GM18507 (cell line): ENCODE measurements around the gene MFAP3.
"Not testable (repeated sequence)": the region's sequence is repeated elsewhere in the genome, so short reads cannot be mapped to it uniquely, and the experiment has no call there.

ENCODE experiments used
- DNase-seq: peaks from one replicate; pipeline ENCODE4 v3.0.0; 2011; ENCODE audit warnings: low read depth; ENCODE audit not compliant: insufficient read length; ENCODE audit errors: extremely low spot score
- FAIRE-seq: peaks from 2 replicates; lab custom pipeline; 2011; peaks lifted over from hg19 to GRCh38; lab: Jason Lieb, UNC

Gene MFAP3

DNA sequence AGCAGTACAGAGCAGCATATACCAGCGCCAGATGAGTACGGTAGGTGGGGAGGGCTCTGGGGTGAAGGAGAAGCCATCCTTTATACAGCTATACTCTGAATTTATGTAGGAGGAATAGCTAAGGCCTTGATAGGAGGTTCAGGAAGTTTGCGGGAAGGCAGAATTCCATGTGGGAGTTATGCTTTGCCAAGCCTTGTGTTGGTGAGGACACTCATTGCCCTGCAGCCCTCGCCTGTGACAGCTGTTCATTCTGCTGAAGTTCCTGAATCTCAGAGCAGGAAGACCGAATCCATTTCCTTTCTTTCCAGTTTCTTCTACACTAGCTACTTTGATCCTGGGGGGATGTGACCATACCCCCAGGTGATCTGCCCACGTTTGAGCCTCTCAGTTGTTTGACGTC is 7.7 kb downstream of the MFAP3 start:
- DNase-seq (no peak), FAIRE-seq (no peak)

DNA sequence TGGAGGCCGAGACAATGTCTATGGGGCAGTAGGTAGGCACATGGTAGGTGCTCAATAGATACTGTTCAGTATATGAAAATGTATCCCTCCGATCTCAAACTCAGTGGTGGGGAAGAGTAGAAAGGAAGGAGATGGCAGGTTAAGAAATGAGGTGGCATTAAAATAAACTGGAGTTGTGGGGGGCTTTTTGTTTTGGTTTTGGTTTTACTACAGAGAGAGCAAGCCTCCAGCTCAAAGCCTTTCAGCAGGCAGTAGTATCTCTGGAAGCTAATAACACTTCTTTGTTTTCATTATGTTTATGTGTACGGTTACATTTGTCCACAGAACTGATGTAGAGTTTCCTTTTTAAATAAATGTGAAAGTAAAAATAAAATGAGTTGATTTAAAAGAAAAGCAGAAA is 8.6 kb downstream of the MFAP3 start:
- FAIRE-seq (peak; percentile 24), DNase-seq (no peak)

DNA sequence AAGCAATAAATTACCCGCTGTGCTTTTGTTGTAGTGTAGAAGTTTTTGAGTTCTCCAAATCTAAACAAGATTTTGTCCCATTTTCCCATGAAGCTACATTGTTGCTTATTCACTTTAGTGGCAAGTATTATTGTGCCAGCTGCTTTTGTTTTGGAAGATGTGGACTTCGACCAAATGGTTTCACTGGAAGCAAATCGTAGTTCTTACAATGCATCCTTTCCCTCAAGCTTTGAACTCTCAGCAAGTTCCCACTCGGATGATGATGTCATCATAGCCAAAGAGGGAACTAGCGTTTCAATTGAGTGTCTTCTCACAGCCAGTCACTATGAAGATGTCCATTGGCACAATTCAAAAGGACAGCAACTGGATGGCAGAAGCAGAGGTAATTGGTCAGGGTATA is 10.9 kb downstream of the MFAP3 start:
- FAIRE-seq (no peak), DNase-seq (no peak)

DNA sequence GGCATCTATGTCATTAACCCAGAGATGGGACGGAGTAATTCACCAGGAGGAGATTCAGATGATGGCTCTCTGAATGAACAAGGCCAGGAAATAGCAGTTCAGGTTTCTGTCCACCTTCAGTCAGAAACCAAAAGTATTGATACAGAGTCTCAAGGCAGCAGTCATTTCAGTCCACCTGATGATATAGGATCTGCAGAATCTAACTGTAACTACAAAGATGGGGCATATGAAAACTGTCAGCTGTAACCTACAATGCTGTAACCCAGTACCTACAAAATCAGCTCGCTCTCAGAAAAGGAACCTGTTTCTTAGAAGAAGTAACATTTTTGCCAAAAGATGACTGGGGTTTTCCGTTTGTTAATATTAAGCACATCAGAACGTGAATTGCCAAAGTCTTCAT is 14.7 kb downstream of the MFAP3 start:
- FAIRE-seq: no peak

DNA sequence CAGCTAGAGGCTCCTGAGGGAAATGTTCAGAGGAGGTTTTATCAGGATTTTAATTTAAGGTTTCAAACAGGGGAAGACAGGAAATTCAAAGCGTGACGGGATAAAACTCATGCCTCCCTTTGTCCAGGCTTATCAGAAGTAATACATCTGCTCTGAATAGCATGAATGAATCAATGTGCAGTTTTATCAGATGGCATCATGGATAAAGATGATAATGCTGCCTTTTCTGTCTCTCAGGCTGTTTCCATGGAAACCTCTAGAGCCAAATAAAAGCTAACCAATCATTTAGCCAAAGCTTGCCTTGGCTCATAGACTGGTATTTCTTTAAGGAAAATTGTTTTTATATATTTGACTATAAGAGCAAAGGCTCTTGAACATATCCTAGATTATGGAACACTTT is 16.4 kb downstream of the MFAP3 start:
- DNase-seq (no peak), FAIRE-seq (no peak)

More for the DNA sequence above, 14.7 kb downstream of the MFAP3 start:
- DNase-seq: no peak

DNA sequence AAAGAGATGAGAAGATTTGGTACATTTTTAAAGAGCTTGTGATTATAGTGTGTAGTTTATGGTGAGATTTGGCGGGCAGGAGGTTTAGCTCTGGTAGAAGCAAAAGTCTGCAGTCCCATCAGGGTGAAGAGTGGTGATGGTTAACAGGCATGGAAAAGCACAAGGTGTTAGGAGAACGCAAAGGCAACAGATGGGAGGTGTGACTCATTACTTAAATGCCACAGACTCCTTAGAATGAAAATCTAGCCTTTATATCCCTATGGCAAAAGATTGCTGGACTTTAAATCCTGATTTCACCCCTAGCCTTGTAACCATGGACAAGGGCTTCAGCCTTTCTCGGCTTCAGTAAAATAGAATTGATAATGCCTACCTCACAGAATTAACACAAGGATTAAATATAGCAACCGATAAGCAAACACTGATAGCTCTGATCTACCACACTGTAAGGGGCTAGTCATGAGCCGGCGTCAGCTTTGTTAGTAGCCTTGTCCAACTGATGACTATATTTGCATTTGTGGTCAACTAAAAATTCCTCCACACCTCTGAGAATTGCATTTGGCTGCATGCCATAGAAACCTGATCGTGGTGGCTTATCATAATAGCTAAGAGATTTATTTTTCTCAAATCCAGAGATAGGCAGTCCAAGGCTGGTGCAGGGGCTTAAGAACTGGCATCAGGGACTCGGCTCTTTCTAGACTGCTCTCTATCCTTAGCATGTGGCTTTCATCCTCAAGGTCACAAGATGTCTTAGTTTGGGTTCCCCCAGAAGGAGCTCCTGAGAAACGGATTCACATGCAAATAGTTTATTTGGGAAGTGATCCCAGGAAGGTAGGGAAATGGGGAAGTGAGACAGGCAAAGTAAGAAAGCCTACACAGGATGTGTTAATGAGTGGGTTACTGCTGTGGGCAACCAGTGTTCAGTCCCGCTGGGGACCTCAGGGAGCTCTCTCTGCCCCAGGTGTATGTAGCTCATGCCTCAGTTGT is 19.6 kb downstream of the MFAP3 start:
- no peak for DNase-seq

DNA sequence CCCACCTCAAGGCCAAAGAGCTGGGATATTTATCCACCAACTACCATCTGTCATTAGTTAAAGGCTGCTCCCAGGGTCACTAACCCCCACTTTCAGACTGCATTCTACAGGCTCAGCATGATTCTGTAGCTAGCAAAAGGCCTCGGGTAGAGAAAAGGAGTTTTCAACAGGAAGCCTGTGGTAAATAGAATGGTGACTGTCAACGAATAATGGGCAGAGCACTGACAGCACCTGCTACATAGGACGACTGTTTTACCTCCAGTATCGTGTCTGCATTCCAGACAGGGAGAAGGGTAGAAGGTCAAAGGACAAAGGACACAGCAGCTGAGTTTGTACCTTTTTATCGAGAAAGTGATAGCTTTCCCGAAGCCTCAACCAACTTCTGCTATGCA is 20.3 kb downstream of the MFAP3 start:
- no peak for FAIRE-seq

More for the DNA sequence above, 19.6 kb downstream of the MFAP3 start:
- FAIRE-seq: peak; percentile 82

DNA sequence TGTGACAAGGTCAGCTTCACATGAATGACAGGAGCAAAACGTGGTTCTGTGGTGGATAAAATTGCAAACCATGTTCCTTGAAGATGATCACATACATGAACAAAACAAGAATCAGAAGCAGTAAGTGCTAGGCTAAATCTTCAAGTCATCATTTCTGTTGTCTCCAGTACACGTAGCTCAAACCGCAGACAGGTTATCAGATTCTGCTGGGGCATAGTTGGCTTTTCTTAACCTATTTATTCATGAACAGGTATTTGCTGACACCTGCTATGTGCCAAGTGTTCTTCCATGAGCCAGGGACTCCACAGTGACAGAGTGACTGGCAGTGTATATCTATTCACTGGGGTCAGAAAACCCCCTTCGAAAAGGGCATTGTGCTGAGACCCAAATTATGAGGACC is 20.8 kb downstream of the MFAP3 start:
- no peak for FAIRE-seq
- no peak for DNase-seq

More for the DNA sequence above, 20.3 kb downstream of the MFAP3 start:
- no peak for DNase-seq

DNA sequence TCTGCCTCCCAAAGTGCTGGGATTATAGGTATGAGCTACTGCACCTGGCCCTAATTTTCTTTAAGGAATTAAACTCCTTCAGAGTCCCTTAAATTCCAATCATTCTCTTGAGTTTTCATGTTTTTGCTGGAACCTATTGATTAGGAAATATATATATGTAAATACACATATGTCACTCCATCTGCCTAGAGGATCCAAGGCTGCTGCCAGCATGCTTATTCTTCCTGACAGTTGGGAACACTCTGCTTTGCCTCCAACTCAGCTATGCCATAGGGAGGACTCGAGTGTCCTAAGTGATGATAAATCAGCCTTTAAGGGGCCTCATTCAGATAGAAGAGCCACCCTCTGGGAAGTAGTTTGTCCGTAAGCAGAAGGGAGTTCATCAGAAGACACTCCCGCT is 21.8 kb downstream of the MFAP3 start:
- DNase-seq: no peak
- no peak for FAIRE-seq

DNA sequence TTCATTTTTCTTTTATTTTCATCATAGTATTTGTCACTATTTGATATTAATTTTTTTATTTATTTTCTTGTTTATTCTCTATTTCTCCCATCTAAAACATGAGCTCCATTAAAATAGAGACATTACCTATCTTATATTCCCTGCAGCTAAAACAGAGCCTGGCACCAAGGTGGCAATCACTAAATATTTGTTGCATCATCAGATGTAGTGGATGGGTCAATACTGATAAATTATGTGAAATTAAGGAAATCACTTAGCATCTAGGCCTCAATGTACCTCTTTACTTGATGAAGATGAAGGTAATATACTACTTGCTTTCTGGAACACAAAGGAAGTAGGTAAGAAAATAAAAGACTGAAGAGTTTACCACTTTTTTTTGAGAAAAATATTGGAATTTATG is 24.6 kb downstream of the MFAP3 start:
- FAIRE-seq: no peak
- DNase-seq: no peak

DNA sequence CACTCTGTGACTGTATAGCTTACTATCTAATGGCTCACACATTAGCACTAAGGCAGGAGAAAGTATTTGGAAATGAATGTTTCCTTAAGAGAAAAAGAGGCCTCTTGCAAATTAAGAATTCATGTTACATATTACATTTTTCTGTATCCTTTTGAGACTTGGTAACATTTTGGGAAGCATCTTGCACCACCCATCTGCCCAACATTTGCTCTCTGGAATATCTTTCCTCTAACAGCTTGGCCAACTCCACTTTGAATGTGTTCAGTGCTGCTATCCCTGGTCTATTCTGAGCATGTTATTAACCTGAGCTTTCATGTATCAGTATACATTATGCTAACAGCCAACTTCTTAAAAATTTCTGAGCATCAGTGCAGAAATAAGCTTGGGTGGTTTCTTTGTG is 27.2 kb downstream of the MFAP3 start:
- no peak for DNase-seq
- no peak for FAIRE-seq

DNA sequence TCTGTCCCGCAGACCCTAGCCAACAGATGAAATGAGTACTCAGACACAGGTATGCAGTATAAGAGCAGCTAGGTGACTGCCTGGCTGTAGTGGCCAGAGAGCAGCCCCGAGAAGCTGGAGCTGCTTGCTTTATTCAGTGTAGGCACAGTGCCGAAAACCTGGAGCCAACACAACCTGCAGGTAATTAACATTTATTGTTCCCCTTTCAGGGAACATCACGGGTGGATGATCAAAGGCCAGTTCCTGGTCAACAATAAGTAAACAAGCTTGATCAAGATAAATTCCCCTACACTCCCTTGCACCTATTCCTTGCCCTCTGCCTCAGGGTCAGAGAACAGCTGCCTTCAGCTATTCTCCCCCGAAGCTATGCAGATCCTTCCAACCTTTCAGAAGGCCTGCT is 31.1 kb downstream of the MFAP3 start:
- not testable (repeated sequence) for DNase-seq, FAIRE-seq

DNA sequence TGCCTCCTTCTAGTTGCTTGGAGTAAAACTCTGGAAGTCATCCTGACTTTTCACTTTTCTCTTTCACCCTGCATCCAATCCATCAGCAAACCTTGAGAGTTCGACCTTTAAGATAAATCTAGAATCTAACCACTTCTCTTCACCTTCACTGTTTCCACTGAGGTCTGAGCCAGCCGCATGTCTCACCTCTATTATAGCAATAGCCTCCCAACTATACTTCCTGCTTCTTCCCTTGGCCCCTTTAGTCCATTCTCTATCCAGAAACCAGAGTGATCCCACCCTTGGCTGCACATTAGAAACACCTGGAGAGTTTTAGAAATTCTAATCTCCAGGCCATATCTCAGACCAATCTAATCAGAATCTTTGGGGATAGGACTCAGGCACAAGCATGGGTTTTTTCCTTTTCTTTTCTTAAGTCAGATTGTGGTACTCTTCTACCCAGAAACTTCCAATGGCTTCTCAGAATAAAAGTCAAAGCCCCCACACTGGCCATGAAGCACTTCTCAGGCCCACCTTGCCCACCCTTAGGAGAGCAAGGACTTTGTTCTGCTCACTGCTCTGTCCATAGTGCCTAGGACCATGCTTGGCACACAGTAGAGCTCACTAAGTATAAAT is 33.1 kb downstream of the MFAP3 start:
- FAIRE-seq (no peak), DNase-seq (no peak)

DNA sequence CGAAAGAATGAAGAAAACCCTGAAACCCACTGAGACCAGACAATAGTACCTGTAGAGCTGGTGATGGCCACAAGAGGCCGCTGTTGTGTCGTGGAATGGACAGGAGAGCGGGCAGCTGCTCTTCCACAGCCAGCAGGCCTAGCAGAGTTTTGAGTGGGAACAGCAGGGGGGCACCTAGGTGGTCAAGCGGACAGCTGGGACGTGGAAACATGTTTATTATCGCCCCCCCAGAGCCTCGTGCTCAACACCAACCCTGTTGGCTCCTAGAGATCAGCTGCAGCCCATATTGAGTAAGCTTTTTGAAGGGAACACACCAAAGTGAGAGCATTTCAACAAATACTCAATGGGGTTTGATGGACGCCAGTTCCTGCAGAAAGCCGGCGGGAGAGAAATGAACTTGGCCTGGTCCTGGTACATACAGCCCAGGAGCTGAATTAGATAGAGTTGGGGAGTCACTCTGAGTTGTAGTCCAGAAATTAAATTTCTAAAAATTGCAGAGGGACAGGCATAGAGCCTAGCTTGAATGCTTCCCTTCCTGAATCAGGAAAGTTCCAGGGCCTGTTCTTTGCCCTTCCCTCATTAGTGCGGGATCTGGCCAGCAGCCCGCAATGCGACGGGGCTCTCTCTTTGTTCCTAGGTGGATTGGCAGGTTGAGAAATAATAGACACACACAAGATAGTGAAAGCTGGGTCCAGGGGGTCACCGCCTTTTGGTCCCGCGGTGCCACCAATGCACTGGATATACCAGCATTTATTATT is 33.8 kb downstream of the MFAP3 start:
- peak; percentile 83 for FAIRE-seq
- DNase-seq: peak; percentile 70

DNA sequence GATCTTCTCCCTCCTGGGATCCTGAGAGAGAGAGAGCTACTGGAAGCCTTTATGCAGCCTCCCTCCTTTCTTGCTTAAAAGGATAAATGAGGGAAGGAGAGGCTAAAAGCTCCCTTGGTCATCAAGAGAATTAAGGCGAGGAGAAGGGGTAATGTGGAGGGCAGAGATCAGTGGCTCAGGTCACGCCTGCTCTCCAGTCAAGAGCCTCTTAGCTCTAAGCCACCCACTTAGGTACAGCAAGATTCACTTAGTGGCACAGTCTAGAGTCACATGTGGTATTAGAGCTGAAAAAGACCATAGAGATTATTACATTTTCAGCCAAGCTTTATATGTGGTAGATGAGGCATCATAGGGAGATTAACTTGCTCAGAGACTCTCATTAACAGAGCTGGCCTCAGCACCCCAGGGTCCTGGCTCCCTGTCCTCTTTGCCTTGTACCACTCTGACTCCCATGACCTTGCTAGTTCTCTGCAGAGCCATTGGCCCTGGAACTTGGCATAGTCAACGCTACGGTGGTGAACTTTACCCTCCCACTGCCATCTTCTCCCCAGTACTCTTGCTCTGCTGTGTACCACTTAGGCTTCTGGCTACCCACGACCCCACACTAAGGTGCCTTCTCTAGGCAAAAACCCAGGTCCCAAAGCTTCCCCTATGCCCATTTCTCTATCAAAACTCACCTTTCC is 37.6 kb downstream of the MFAP3 start:
- FAIRE-seq (no peak), DNase-seq (no peak)

DNA sequence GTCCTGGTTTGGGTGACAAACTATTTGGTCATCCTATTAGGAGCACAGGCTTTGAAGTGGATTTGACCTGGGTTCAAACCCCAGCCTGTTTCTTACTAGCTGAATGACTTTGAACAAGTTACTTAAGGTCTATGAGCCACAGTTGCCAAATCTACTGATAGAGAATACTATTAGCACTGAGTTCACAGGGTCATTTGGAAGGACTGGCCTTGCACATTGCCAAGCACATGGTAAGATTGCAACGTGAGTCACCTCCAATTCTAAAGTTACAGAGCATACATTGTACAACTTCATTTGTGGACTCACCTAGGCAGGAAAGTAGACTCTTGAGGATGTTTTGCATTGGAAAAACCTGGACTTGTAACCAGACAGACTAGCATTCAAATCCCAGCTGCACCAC is 38.9 kb downstream of the MFAP3 start:
- FAIRE-seq (no peak), DNase-seq (no peak)

DNA sequence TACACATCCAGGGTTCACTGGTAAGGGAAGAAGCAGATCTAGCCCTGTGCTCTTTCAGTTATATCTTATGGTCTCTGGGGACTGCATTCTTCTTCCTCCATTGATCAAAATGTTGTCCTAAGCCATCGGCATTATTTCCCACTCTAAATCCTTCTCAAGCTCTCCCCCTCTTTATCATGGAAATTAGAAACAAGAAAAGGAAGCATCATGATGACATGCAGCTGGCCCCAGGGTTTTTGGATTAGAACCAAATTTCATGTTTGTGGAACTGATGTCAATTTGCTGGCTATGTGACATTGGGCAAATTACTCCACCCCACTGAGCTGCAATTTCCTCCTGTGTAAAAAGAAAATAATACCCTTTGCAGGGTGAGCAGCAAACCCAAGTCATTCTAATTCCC is 39.5 kb downstream of the MFAP3 start:
- DNase-seq (no peak), FAIRE-seq (no peak)

DNA sequence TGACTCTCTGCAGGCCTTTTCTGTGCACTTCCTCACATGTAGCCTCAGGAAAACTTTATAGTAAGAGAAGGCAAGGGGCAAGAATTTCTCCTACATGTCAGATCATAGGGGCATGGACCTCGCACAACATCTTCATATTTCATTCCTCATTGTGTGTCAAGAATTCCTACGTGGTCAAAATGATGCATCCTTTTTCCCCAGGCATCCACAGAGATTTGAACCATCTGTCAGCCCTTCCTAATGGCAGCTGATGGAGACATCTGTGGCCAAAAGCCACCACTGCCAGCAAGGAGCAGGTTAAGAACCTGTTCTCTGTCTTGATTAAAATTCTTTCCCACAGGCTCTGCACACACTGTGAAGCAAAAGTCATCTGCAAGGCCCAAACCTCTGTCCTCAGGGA is 42.5 kb downstream of the MFAP3 start:
- no peak for DNase-seq
- no peak for FAIRE-seq

DNA sequence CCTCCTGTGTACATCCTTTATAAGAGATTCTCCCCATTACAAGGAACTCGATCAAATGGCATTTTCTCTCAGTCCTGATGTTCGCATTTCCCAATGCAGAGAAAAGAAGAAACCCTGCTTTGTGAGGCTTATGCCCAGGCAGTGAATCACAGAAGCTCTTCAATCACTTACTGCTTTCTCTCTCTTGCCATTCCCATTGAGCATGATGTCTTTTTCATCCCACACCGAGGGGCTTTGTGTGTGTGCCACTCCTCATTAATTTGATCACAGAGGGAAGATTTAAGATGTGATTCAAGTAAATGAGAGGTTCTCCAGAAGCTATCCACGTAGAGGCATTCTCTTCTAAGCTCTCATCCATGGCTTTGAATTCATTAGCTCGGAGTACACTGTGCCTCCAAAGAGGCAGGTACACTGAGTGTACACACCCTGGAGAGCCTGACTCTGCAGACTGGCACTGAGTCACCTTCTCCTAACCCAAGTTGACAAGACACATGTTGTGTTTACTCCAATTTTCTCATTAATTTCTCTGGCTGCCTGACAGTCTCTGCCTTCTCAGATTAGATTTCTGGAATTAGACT is 45.4 kb downstream of the MFAP3 start:
- no peak for DNase-seq
- no peak for FAIRE-seq
